Measurements from ENCODE around the gene ARL2BP. TPM values are rescaled to one million over a fixed set of nuclear protein-coding genes. Genes with fewer than 3 reads are reported as not detected.
"Not testable (repeated sequence)": the region's sequence is repeated elsewhere in the genome, so short reads cannot be mapped to it uniquely, and the experiment has no call there.

Gene ARL2BP
- total RNA-seq, 2 experiments from 2014 or later: 34.9 to 37.9 TPM

DNA sequence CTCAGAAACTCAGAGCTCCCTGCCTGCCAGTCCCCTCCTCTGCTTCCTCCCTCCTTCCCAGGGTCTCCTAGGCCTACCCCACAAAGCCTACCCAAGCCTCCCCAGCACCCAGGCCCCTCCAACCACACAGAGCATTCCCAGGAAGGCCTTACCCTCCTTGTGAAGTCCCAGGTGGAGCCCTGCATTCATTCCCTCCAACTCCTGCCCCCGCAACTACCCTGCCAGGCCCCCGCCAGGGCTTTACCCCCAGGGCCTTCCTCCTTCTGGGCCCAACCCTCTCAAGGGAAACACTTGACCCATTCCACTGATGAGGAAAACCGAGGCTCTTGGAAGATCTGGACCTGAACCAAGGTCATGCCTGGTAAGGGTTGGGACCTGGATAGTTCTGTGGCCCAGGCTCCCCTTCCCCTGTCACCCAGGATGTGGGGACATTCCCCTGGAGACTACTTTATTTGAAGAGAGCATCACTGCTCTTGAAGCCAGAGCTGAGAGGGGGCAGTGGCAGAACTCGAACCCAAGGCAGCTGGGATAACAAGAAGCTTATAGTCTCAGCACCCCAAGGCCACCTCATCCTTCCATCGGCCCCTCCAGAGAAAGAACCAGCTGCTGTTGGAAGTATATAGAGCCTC, 26.9 kb downstream of the ARL2BP start:
- ATAC-seq (ENCODE audit: low read depth) (no peak), DNase-seq (no peak)
- Mint-ChIP-seq H3K9me3 (no peaks in the 10 kb centered on the region), H3K4me1 (peaks cover 16% of the 10 kb centered on the region), H3K4me3 (no peak overlapping the region), H3K27me3 (no peaks in the 10 kb centered on the region), H3K27ac (no peak overlapping the region), H3K36me3 (no peaks in the 10 kb centered on the region)
- POLR2A ChIA-PET: no interaction called here

- POLR2A ChIA-PET: no interaction called here
- H3K4me3 Mint-ChIP-seq: no peak overlapping the region
- no peaks in the 10 kb centered on the region for H3K9me3 Mint-ChIP-seq
- no peaks in the 10 kb centered on the region for H3K36me3 Mint-ChIP-seq
- no peaks in the 10 kb centered on the region for H3K27me3 Mint-ChIP-seq
- no peak overlapping the region for H3K27ac Mint-ChIP-seq
- peaks cover 19% of the 10 kb centered on the region for H3K4me1 Mint-ChIP-seq
- ATAC-seq (ENCODE audit: low read depth) (no peak), DNase-seq (no peak)
Measured at GRCh38 chr16:57273359-57273758, 28.3 kb downstream of the ARL2BP start.

DNA sequence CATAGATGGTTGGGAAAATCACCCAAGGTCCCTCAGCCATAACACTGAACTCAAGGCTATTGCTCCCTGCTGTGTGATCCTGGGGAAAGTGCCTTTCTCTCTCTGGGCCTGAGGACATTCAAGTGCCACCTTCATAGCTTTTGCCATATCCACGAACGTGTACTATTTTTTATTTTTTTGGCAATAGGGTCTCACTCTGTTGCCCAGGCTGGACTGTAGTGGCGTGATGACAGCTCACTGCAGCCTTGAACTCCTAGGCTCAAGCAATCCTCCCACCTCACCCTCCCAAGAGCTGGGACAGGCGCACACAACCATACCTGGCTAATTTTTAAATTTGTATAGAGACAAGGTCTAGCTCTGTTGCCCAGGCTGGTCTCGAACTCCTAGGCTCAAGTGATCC, 28.8 kb downstream of the ARL2BP start:
- H3K27me3 Mint-ChIP-seq: no peaks in the 10 kb centered on the region

GRCh38 chr16:57275946-57276345, 30.9 kb downstream of the ARL2BP start:
- not testable (repeated sequence) for ATAC-seq (ENCODE audit: low read depth); H3K36me3 Mint-ChIP-seq; H3K9me3 Mint-ChIP-seq; H3K27ac Mint-ChIP-seq; H3K27me3 Mint-ChIP-seq; H3K4me3 Mint-ChIP-seq; DNase-seq
- H3K4me1 Mint-ChIP-seq: peaks cover 17% of the 10 kb centered on the region
- POLR2A ChIA-PET: interaction anchor here (0.7 kb wide), 1 partner anchor 202 kb away, joined by 3 read pairs; no protein-coding TSS in a partner anchor

More for the DNA sequence above, 28.8 kb downstream of the ARL2BP start:
- H3K27ac Mint-ChIP-seq: no peak overlapping the region
- POLR2A ChIA-PET: no interaction called here
- ATAC-seq (ENCODE audit: low read depth) (no peak), DNase-seq (no peak)
- H3K4me3 Mint-ChIP-seq: no peak overlapping the region
- H3K36me3 Mint-ChIP-seq: no peaks in the 10 kb centered on the region
- H3K4me1 Mint-ChIP-seq: peaks cover 19% of the 10 kb centered on the region
- H3K9me3 Mint-ChIP-seq: no peaks in the 10 kb centered on the region

DNA sequence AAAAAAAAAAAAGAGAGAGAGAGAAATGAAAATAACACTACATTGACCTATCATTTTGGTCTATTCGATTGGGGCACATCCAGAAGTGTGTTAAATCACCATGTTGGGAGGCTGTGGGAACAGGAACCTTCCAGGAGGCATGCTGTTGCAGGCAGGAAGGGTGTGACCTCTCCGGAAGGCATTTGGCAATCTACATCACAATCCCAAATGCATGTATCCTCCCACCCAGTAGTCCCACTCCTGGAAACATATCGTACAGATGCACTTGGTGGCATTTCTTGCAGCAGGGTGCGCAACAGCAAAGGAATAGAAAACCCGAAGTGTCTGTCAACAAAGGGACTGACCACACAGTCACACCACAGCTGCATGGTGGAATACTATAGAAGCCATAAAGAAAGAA, 31.5 kb downstream of the ARL2BP start:
- H3K4me3 Mint-ChIP-seq: no peak overlapping the region
- DNase-seq: no peak
- H3K4me1 Mint-ChIP-seq: peaks cover 17% of the 10 kb centered on the region
- POLR2A ChIA-PET: interaction anchor here (0.7 kb wide), 1 partner anchor 203 kb away, joined by 3 read pairs; no protein-coding TSS in a partner anchor
- no peaks in the 10 kb centered on the region for H3K36me3 Mint-ChIP-seq
- H3K9me3 Mint-ChIP-seq: no peaks in the 10 kb centered on the region
- ATAC-seq (ENCODE audit: low read depth): no peak
- peak overlapping the region; percentile 51 for H3K27ac Mint-ChIP-seq
- peaks cover 8% of the 10 kb centered on the region for H3K27me3 Mint-ChIP-seq

GRCh38 chr16:57277586-57277985, 32.5 kb downstream of the ARL2BP start:
- peak overlapping the region; percentile 65 for H3K4me3 Mint-ChIP-seq

DNA sequence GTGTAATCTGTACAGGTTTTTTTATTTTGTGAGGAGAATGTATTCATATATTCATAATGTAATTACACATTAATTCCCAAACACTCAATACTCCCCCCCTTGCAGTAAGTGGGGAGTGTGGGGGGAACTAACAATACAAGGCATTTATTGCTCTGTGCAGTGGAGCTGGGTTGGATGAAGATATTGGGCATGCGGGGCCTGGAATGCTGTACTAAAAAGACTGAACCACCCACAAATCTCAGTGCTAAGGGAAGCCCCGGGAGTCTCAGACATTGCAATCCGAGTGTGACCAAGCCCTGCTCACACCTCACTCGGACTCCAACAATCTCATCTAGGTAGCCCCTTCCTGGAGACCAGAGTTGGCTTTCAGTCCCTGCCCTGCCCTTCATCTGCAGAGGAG, 33.4 kb downstream of the ARL2BP start:
- H3K4me3 Mint-ChIP-seq: no peak overlapping the region
- H3K4me1 Mint-ChIP-seq: peaks cover 17% of the 10 kb centered on the region
- peaks cover 19% of the 10 kb centered on the region for H3K27me3 Mint-ChIP-seq
- DNase-seq: no peak
- no peak overlapping the region for H3K27ac Mint-ChIP-seq
- POLR2A ChIA-PET: interaction anchor here (0.8 kb wide), 1 partner anchor 12 kb away, joined by 3 read pairs; no protein-coding TSS in a partner anchor
- ATAC-seq (ENCODE audit: low read depth): no peak
- no peaks in the 10 kb centered on the region for H3K36me3 Mint-ChIP-seq
- no peaks in the 10 kb centered on the region for H3K9me3 Mint-ChIP-seq

More at GRCh38 chr16:57277586-57277985, 32.5 kb downstream of the ARL2BP start:
- no peaks in the 10 kb centered on the region for H3K9me3 Mint-ChIP-seq
- DNase-seq: peak; percentile 61
- peaks cover 17% of the 10 kb centered on the region for H3K4me1 Mint-ChIP-seq
- peak overlapping the region; percentile 22 for H3K27ac Mint-ChIP-seq
- POLR2A ChIA-PET: interaction anchor here (0.5 to 1.0 kb wide), 2 partner anchors 11 to 91 kb away, joined by 3 to 5 read pairs; partner anchors contain the start of gene RSPRY1
- ATAC-seq (ENCODE audit: low read depth): peak; percentile 86
- H3K27me3 Mint-ChIP-seq: peaks cover 12% of the 10 kb centered on the region
- H3K36me3 Mint-ChIP-seq: no peaks in the 10 kb centered on the region

- POLR2A ChIA-PET: interaction anchor here (0.6 to 1.1 kb wide), 3 partner anchors 14 to 282 kb away, joined by 3 to 5 read pairs (median 3); no protein-coding TSS in a partner anchor
- DNase-seq (no peak), ATAC-seq (ENCODE audit: low read depth) (no peak)
- H3K36me3 Mint-ChIP-seq: no peaks in the 10 kb centered on the region
- H3K27me3 Mint-ChIP-seq: peaks cover 28% of the 10 kb centered on the region
- no peak overlapping the region for H3K4me3 Mint-ChIP-seq
- H3K4me1 Mint-ChIP-seq: peaks cover 23% of the 10 kb centered on the region
- H3K9me3 Mint-ChIP-seq: no peaks in the 10 kb centered on the region
- no peak overlapping the region for H3K27ac Mint-ChIP-seq
Measured at GRCh38 chr16:57279780-57280638, 35.0 kb downstream of the ARL2BP start.

GRCh38 chr16:57281791-57282190, 36.7 kb downstream of the ARL2BP start:
- Mint-ChIP-seq H3K9me3 (no peaks in the 10 kb centered on the region), H3K4me1 (peaks cover 21% of the 10 kb centered on the region), H3K27ac (no peak overlapping the region), H3K27me3 (peaks cover 34% of the 10 kb centered on the region), H3K36me3 (no peaks in the 10 kb centered on the region), H3K4me3 (no peak overlapping the region)
- POLR2A ChIA-PET: no interaction called here
- no peak for ATAC-seq (ENCODE audit: low read depth)
- no peak for DNase-seq

DNA sequence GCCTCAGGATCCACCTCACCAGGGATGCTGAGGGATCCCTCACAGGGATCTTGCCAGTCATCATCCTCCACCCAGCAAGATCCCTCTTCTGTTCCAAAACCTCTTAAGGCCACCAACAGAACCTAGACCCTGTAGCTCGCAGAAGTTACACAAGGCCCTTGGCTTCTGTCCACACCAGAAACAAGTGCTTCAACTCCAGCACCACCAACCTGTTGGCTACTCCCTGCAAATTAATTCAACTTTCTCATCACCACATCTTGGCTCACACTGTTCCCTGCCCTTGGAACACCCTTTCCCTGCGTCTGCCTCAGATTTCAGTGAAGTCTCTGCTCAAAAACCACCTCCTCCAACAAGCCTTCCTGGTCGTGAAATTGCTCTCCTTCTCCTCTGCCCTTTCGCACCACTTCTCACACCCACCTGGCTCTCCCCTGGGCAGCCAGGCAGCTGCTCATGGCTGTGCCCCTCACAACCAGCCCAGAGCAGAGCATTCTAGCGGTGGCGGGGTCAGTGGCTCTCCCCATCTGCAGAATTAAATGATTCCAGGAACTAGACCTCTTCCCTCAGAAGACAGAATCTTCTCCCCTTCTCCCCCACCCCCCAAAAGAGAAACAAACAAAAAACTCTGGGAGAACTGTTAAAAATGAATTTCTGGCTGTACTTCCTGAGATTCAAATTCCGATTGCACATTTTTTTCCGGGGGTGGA, 37.6 kb downstream of the ARL2BP start:
- no peaks in the 10 kb centered on the region for H3K36me3 Mint-ChIP-seq
- H3K4me1 Mint-ChIP-seq: peaks cover 15% of the 10 kb centered on the region
- H3K27me3 Mint-ChIP-seq: peaks cover 39% of the 10 kb centered on the region
- no peaks in the 10 kb centered on the region for H3K9me3 Mint-ChIP-seq
- no peak for ATAC-seq (ENCODE audit: low read depth)
- POLR2A ChIA-PET: no interaction called here
- H3K4me3 Mint-ChIP-seq: no peak overlapping the region
- no peak overlapping the region for H3K27ac Mint-ChIP-seq
- DNase-seq: no peak

DNA sequence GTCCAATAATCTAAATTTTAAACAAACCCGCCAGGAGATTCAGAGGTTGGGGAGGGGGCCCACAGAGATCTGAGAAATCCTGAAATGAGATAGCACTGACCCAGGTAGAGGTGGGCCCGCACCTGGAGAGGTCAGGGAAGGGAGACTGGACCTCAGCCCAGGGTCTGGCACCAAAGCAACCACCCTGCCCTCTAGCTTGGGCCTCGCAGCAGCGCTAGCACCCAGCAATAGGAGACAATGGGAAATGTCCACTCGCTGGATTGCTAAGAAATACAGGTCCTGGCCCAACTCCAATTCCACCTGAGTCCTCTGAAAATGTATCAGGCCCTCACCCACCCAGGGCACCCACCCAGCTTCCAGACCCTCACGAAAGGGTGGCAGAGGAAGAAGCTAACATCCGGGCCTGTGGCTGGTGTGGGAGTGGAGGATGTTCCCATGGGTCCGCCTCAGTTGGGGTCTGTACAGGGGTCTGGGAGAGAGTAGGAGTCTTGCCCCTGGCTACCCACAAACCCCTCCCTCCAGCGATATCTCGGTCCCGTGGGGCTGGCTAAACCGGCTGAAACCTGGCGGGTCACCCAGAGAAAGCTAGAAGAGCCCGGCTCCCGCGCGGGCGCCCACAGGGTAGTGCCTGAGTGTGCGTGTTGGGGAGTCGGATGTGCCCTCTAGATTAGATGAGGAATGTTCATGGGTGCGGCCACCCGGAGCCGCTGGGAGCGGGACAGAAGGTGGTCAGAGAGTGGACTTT, 38.3 kb downstream of the ARL2BP start:
- Mint-ChIP-seq H3K27ac (no peak overlapping the region), H3K36me3 (no peaks in the 10 kb centered on the region), H3K4me1 (peaks cover 9% of the 10 kb centered on the region), H3K9me3 (no peaks in the 10 kb centered on the region), H3K4me3 (peak overlapping the region; percentile 71), H3K27me3 (peaks cover 40% of the 10 kb centered on the region)
- DNase-seq (no peak), ATAC-seq (ENCODE audit: low read depth) (no peak)
- POLR2A ChIA-PET: no interaction called here

DNA sequence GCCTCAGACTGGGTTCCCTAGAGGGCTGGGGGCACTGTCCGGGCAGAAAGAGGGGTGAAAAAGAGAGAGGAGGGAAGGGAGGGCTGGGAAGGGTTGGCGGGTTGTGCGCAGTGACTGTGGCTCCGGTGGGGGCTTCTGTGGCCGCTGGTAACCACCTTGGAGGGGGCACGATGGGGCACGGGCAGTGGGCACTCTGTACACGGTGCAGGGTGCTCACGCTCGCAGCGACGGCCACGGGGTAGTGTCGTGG, 38.8 kb downstream of the ARL2BP start:
- Mint-ChIP-seq H3K27me3 (peaks cover 40% of the 10 kb centered on the region), H3K36me3 (no peaks in the 10 kb centered on the region), H3K4me3 (peak overlapping the region; percentile 71), H3K4me1 (peaks cover 9% of the 10 kb centered on the region), H3K9me3 (no peaks in the 10 kb centered on the region), H3K27ac (no peak overlapping the region)
- DNase-seq (no peak), ATAC-seq (ENCODE audit: low read depth) (no peak)
- POLR2A ChIA-PET: no interaction called here

All from activated naive CD8-positive, alpha-beta T cell treated with anti-CD3 and anti-CD28 coated beads, Interleukin-2, amount 10 ng/mL, durations not matched to agents 7 days and 5 days (primary cell).